Astrocyte (in vitro differentiated cells and primary cell): ENCODE measurements around the gene VAC14.

Experiments used
- CTCF ChIP-seq: IDR thresholded peaks from 2 replicates; pipeline ENCODE4 v1.5.1; 2011; ENCODE audit warnings: low read depth, mild to moderate bottlenecking, inconsistent platforms, low read length, moderate library complexity; ENCODE audit not compliant: insufficient read depth
- EZH2 ChIP-seq: IDR thresholded peaks from 2 replicates; pipeline ENCODE4 v1.6.1; 2012; ENCODE audit warnings: mild to moderate bottlenecking, low read length, inconsistent platforms; ENCODE audit not compliant: insufficient read depth

- TF ChIP-seq CTCF (no peak), EZH2 (no peak)
These were observed 139.4 kb downstream of the VAC14 start for GRCh38 chr16:70661534-70661917.
